T-helper 17 cell (primary cell): ENCODE data around the gene RANGRF. TPM values are rescaled to one million over a fixed set of nuclear protein-coding genes. Genes with fewer than 3 reads are reported as not detected.
"Not testable (repeated sequence)": the region's sequence is repeated elsewhere in the genome, so short reads cannot be mapped to it uniquely, and the experiment has no call there.

Experiments
- ATAC-seq: fragments of 150-1000 bp; cut with Tn5 transposase; 2 replicates; pipeline ENCODE4 v1.10.0; 2021; ENCODE audit warnings: mild to moderate bottlenecking, moderate library complexity
- DNase-seq, 3 donors: peaks; one replicate each; pipeline versions ENCODE4 v3.0.0 to v3.0.0-alpha.2; 2020 to 2021
- H3K9me3 ChIP-seq: one replicate; pipeline ENCODE4 v1.7.0; 2013; ENCODE audit warnings: low read length, mild to moderate bottlenecking; ENCODE audit not compliant: control insufficient read depth, poor library complexity, severe bottlenecking
- H3K27ac Mint-ChIP-seq: one replicate; pipeline ENCODE4 v1.8.0; 2022; ENCODE audit warnings: mild to moderate bottlenecking, moderate library complexity, mixed read lengths
- H3K27me3 Mint-ChIP-seq: one replicate; pipeline ENCODE4 v1.8.0; 2022; ENCODE audit warnings: mixed read lengths
- H3K36me3 Mint-ChIP-seq: one replicate; pipeline ENCODE4 v1.8.0; 2022; ENCODE audit warnings: low read depth, mixed read lengths
- H3K4me1 Mint-ChIP-seq: one replicate; pipeline ENCODE4 v1.8.0; 2022; ENCODE audit warnings: mild to moderate bottlenecking, mixed read lengths
- H3K4me3 Mint-ChIP-seq: one replicate; pipeline ENCODE4 v1.8.0; 2022; ENCODE audit warnings: mild to moderate bottlenecking, moderate library complexity, mixed read lengths
- total RNA-seq, 4 donors: library from RNA in 2 of 4; stranded (reverse) in 2 of 4; gene quantifications; one replicate each; pipeline ENCODE4 v1.2.3 and lab custom pipeline; 2022 to 2026

Gene RANGRF
- 10 to 100 TPM; 27.0 to 36.2 TPM for total RNA-seq
- 18.5 to 28.3 reads per million in 2 donors for total RNA-seq (lab: John Stamatoyannopoulos, UW)

- DNase-seq (peak; percentile 63 to 73 (median 72)), ATAC-seq (peak; percentile 95)
- Mint-ChIP-seq H3K27me3 (no peaks in the 10 kb centered on the region), H3K4me3 (peak within 1 kb of the TSS; percentile 94), H3K27ac (peak within 1 kb of the TSS; percentile 94), H3K4me1 (peaks cover 30% of the 10 kb centered on the region), H3K36me3 (no peaks in the 10 kb centered on the region)
- H3K9me3 ChIP-seq, result no peaks in the 10 kb centered on the region
Observed at GRCh38 chr17:8288336-8289102, at the start of gene RANGRF. TSS of gene RANGRF (plus strand) at chr17:8288670. CDS start at chr17:8288789, 119 bp downstream.

- DNase-seq (no peak), ATAC-seq (no peak)
- peak overlapping the region; percentile 52 for H3K4me3 Mint-ChIP-seq
- H3K9me3 ChIP-seq, result no peaks in the 10 kb centered on the region
- H3K4me1 Mint-ChIP-seq, result peaks cover 44% of the 10 kb centered on the region
- H3K27ac Mint-ChIP-seq, result peak overlapping the region; percentile 74
- H3K27me3 Mint-ChIP-seq, result no peaks in the 10 kb centered on the region
- peaks cover 9% of the 10 kb centered on the region for H3K36me3 Mint-ChIP-seq
Observed at GRCh38 chr17:8243827-8244226, 44.6 kb upstream of the RANGRF start.

- H3K4me1 Mint-ChIP-seq, result peaks cover 52% of the 10 kb centered on the region
- H3K9me3 ChIP-seq, result no peaks in the 10 kb centered on the region
- no peak for DNase-seq
- no peaks in the 10 kb centered on the region for H3K27me3 Mint-ChIP-seq
- no peak for ATAC-seq
- H3K27ac Mint-ChIP-seq, result peak overlapping the region; percentile 74
- peaks cover 9% of the 10 kb centered on the region for H3K36me3 Mint-ChIP-seq
- H3K4me3 Mint-ChIP-seq, result peak overlapping the region; percentile 56
Observed at GRCh38 chr17:8244768-8245167, 43.7 kb upstream of the RANGRF start.

GRCh38 chr17:8248751-8249607, 39.5 kb upstream of the RANGRF start, which contains the start of gene PFAS:
TSS of gene PFAS (plus strand) at chr17:8249289. CDS start at chr17:8253938, 4,649 bp downstream.
- Mint-ChIP-seq H3K4me3 (peak within 1 kb of the TSS; percentile 99), H3K27ac (peak within 1 kb of the TSS; percentile 100), H3K4me1 (peaks cover 52% of the 10 kb centered on the region), H3K27me3 (no peaks in the 10 kb centered on the region), H3K36me3 (peaks cover 7% of the 10 kb centered on the region)
- ATAC-seq (peak; percentile 58), DNase-seq (peak; percentile 90 to 97 (median 93))
- H3K9me3 ChIP-seq, result no peaks in the 10 kb centered on the region

- Mint-ChIP-seq H3K27ac (peak overlapping the region; percentile 100), H3K4me1 (peaks cover 45% of the 10 kb centered on the region), H3K36me3 (peaks cover 7% of the 10 kb centered on the region), H3K27me3 (no peaks in the 10 kb centered on the region), H3K4me3 (peak overlapping the region; percentile 99)
- no peak for DNase-seq
- H3K9me3 ChIP-seq, result no peaks in the 10 kb centered on the region
- no peak for ATAC-seq
Observed at GRCh38 chr17:8249621-8250500, 38.6 kb upstream of the RANGRF start.

- H3K4me3 Mint-ChIP-seq, ATAC-seq, H3K27ac Mint-ChIP-seq, H3K9me3 ChIP-seq, DNase-seq, H3K27me3 Mint-ChIP-seq, H3K36me3 Mint-ChIP-seq: not testable (repeated sequence)
- H3K4me1 Mint-ChIP-seq, result peaks cover 33% of the 10 kb centered on the region
Observed at GRCh38 chr17:8251411-8251810, 37.1 kb upstream of the RANGRF start.

- Mint-ChIP-seq H3K36me3 (no peaks in the 10 kb centered on the region), H3K4me3 (no peak overlapping the region)
- DNase-seq, result no peak
Observed at GRCh38 chr17:8253801-8254200, 34.7 kb upstream of the RANGRF start.

GRCh38 chr17:8254881-8255280, 33.6 kb upstream of the RANGRF start:
- H3K27ac Mint-ChIP-seq, result no peak overlapping the region
- no peak overlapping the region for H3K4me3 Mint-ChIP-seq
- no peaks in the 10 kb centered on the region for H3K9me3 ChIP-seq
- H3K27me3 Mint-ChIP-seq, result no peaks in the 10 kb centered on the region
- no peaks in the 10 kb centered on the region for H3K36me3 Mint-ChIP-seq
- DNase-seq (no peak), ATAC-seq (no peak)
- peaks cover 8% of the 10 kb centered on the region for H3K4me1 Mint-ChIP-seq

More at GRCh38 chr17:8253801-8254200, 34.7 kb upstream of the RANGRF start:
- peaks cover 19% of the 10 kb centered on the region for H3K4me1 Mint-ChIP-seq
- H3K27me3 Mint-ChIP-seq, result no peaks in the 10 kb centered on the region
- H3K9me3 ChIP-seq, result no peaks in the 10 kb centered on the region
- H3K27ac Mint-ChIP-seq, result peak overlapping the region; percentile 2
- no peak for ATAC-seq

- ATAC-seq (no peak), DNase-seq (no peak)
- Mint-ChIP-seq H3K27me3 (no peaks in the 10 kb centered on the region), H3K4me1 (peaks cover 2% of the 10 kb centered on the region), H3K27ac (no peak overlapping the region), H3K36me3 (no peaks in the 10 kb centered on the region), H3K4me3 (no peak overlapping the region)
- no peaks in the 10 kb centered on the region for H3K9me3 ChIP-seq
Observed at GRCh38 chr17:8255499-8255898, 33.0 kb upstream of the RANGRF start.

- Mint-ChIP-seq H3K27me3 (no peaks in the 10 kb centered on the region), H3K36me3 (no peaks in the 10 kb centered on the region), H3K4me3 (no peak overlapping the region), H3K27ac (no peak overlapping the region), H3K4me1 (no peaks in the 10 kb centered on the region)
- ATAC-seq (no peak), DNase-seq (no peak)
- no peaks in the 10 kb centered on the region for H3K9me3 ChIP-seq
Observed at GRCh38 chr17:8256291-8256690, 32.2 kb upstream of the RANGRF start.

- Mint-ChIP-seq H3K36me3 (no peaks in the 10 kb centered on the region), H3K27ac (no peak overlapping the region), H3K4me1 (no peaks in the 10 kb centered on the region), H3K4me3 (no peak overlapping the region), H3K27me3 (no peaks in the 10 kb centered on the region)
- ATAC-seq (no peak), DNase-seq (no peak)
- no peaks in the 10 kb centered on the region for H3K9me3 ChIP-seq
Observed at GRCh38 chr17:8256691-8257090, 31.8 kb upstream of the RANGRF start.

GRCh38 chr17:8257801-8258200, 30.7 kb upstream of the RANGRF start:
- H3K36me3 Mint-ChIP-seq, result peaks cover 2% of the 10 kb centered on the region
- ATAC-seq (no peak), DNase-seq (no peak)
- H3K4me3 Mint-ChIP-seq, result no peak overlapping the region
- H3K4me1 Mint-ChIP-seq, result no peaks in the 10 kb centered on the region
- H3K27ac Mint-ChIP-seq, result no peak overlapping the region
- H3K27me3 Mint-ChIP-seq, result no peaks in the 10 kb centered on the region
- H3K9me3 ChIP-seq, result no peaks in the 10 kb centered on the region
